ENCODE measurements around the gene RAB3GAP2. TPM values are rescaled to one million over a fixed set of nuclear protein-coding genes. Genes with fewer than 3 reads are reported as not detected.

The RAB3GAP2 gene
- total RNA-seq, 1 donor from 2014 or later = 50.6 TPM

- Mint-ChIP-seq H3K36me3 (peaks cover 28% of the 10 kb centered on the region), H3K27ac (no peak overlapping the region), H3K4me1 (peaks cover 4% of the 10 kb centered on the region), H3K9me3 (no peaks in the 10 kb centered on the region), H3K4me3 (no peak overlapping the region), H3K27me3 (ENCODE audit: low read depth) (no peaks in the 10 kb centered on the region)
- no peak for DNase-seq (ENCODE audit: low spot score in 2 of 2, unreplicated experiment in 2 of 2)
- no peak for TF ChIP-seq CTCF (IDR thresholded peaks at IDR 0.05; ENCODE audit: unreplicated experiment)
Observed at GRCh38 chr1:220203816-220204215, 68.4 kb downstream of the RAB3GAP2 start.

GRCh38 chr1:220198186-220199005, 73.9 kb downstream of the RAB3GAP2 start:
- H3K9me3 Mint-ChIP-seq = no peaks in the 10 kb centered on the region
- H3K4me3 Mint-ChIP-seq = no peak overlapping the region
- peaks cover 15% of the 10 kb centered on the region for H3K36me3 Mint-ChIP-seq
- H3K4me1 Mint-ChIP-seq = no peaks in the 10 kb centered on the region
- no peak for DNase-seq (ENCODE audit: low spot score in 2 of 2, unreplicated experiment in 2 of 2)
- TF ChIP-seq CTCF (IDR thresholded peaks at IDR 0.05; ENCODE audit: unreplicated experiment) = no peak
- no peaks in the 10 kb centered on the region for H3K27me3 Mint-ChIP-seq (ENCODE audit: low read depth)
- H3K27ac Mint-ChIP-seq = no peak overlapping the region

- H3K4me3 Mint-ChIP-seq = no peak overlapping the region
- H3K4me1 Mint-ChIP-seq = no peaks in the 10 kb centered on the region
- no peak for DNase-seq (ENCODE audit: low spot score in 2 of 2, unreplicated experiment in 2 of 2)
- H3K27me3 Mint-ChIP-seq (ENCODE audit: low read depth) = no peaks in the 10 kb centered on the region
- no peaks in the 10 kb centered on the region for H3K9me3 Mint-ChIP-seq
- H3K36me3 Mint-ChIP-seq = peaks cover 16% of the 10 kb centered on the region
- H3K27ac Mint-ChIP-seq = no peak overlapping the region
- no peak for TF ChIP-seq CTCF (IDR thresholded peaks at IDR 0.05; ENCODE audit: unreplicated experiment)
Observed at GRCh38 chr1:220195701-220196100, 76.6 kb downstream of the RAB3GAP2 start.

GRCh38 chr1:220189750-220190347, 82.4 kb downstream of the RAB3GAP2 start:
- Mint-ChIP-seq H3K27ac (no peak overlapping the region), H3K36me3 (peaks cover 23% of the 10 kb centered on the region), H3K27me3 (ENCODE audit: low read depth) (no peaks in the 10 kb centered on the region), H3K9me3 (no peaks in the 10 kb centered on the region), H3K4me1 (no peaks in the 10 kb centered on the region), H3K4me3 (no peak overlapping the region)
- no peak for TF ChIP-seq CTCF (IDR thresholded peaks at IDR 0.05; ENCODE audit: unreplicated experiment)
- DNase-seq (ENCODE audit: low spot score in 2 of 2, unreplicated experiment in 2 of 2) = no peak

GRCh38 chr1:220188538-220188937, 83.7 kb downstream of the RAB3GAP2 start:
- H3K27ac Mint-ChIP-seq = no peak overlapping the region
- no peak overlapping the region for H3K4me3 Mint-ChIP-seq
- H3K27me3 Mint-ChIP-seq (ENCODE audit: low read depth) = no peaks in the 10 kb centered on the region
- H3K4me1 Mint-ChIP-seq = no peaks in the 10 kb centered on the region
- peaks cover 19% of the 10 kb centered on the region for H3K36me3 Mint-ChIP-seq
- DNase-seq (ENCODE audit: low spot score in 2 of 2, unreplicated experiment in 2 of 2) = no peak
- no peak for TF ChIP-seq CTCF (IDR thresholded peaks at IDR 0.05; ENCODE audit: unreplicated experiment)
- no peaks in the 10 kb centered on the region for H3K9me3 Mint-ChIP-seq

All from mesothelial cell of epicardium (in vitro differentiated cells).